ENCODE measurements around the gene DTWD1.
"Not testable (repeated sequence)": the region's sequence is repeated elsewhere in the genome, so short reads cannot be mapped to it uniquely, and the experiment has no call there.

DTWD1 gene

DNA sequence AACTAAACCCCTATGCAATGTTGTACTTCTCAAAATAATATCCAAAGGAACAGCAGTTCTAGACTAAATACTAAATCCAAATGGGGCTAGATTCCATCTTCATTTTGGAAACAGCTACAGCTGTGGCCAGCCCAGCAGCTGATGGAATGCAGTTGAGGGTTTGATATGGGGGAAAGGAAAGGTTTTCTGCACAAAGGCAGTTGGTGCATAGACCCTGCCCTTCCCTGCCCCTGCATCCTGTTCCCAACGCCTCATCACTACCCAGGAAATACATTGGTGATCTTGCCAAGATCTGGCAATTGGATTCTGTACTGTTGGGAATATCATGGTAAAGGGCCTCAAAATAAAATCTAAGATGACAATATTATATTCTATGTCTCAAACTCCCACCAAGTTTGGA, 43.9 kb downstream of the DTWD1 start:
- no peaks in the 10 kb centered on the region for H3K9me3 ChIP-seq (ENCODE audit: control extremely low read depth in 1 of 5, control insufficient read depth in 4 of 5, insufficient read depth in 2 of 5, low read depth in 1 of 5, low read length in 4 of 5)
- POLR2A ChIA-PET: no interaction called here
- H3K27ac ChIP-seq (ENCODE audit: insufficient read depth in 1 of 2, low read depth in 1 of 2, low read length in 2 of 2, poor library complexity in 1 of 2, severe bottlenecking in 2 of 2): no peak overlapping the region
- DNase-seq: no peak
- WGBS (ENCODE audit: insufficient coverage): no CpG with 5 or more reads among the region's 1 CpG
- H3K4me1 ChIP-seq (ENCODE audit: control extremely low read depth in 1 of 4, control insufficient read depth in 4 of 4, insufficient read depth in 4 of 4, low read length in 3 of 4): no peaks in the 10 kb centered on the region
- H3K27me3 ChIP-seq (replicated peaks in 2 of 5; ENCODE audit: control insufficient read depth in 4 of 5, insufficient read depth in 5 of 5, low read length in 4 of 5): no peaks in the 10 kb centered on the region
- no peak overlapping the region for H3K4me3 ChIP-seq (ENCODE audit: control insufficient read depth in 1 of 7, extremely low read depth in 1 of 7, insufficient read depth in 4 of 7, low read depth in 2 of 7, low read length in 6 of 7)
- CTCF ChIA-PET: no interaction called here
- no peaks in the 10 kb centered on the region for H3K36me3 ChIP-seq (ENCODE audit: control insufficient read depth in 4 of 4, insufficient read depth in 4 of 4, low read length in 3 of 4)

GRCh38 chr15:49666486-49666885, 45.6 kb downstream of the DTWD1 start:
- H3K27ac ChIP-seq (ENCODE audit: insufficient read depth in 1 of 2, low read depth in 1 of 2, low read length in 2 of 2, poor library complexity in 1 of 2, severe bottlenecking in 2 of 2); H3K27me3 ChIP-seq (replicated peaks in 2 of 5; ENCODE audit: control insufficient read depth in 4 of 5, insufficient read depth in 5 of 5, low read length in 4 of 5); H3K36me3 ChIP-seq (ENCODE audit: control insufficient read depth in 4 of 4, insufficient read depth in 4 of 4, low read length in 3 of 4); H3K9me3 ChIP-seq (ENCODE audit: control extremely low read depth in 1 of 5, control insufficient read depth in 4 of 5, insufficient read depth in 2 of 5, low read depth in 1 of 5, low read length in 4 of 5); DNase-seq; CTCF ChIA-PET; H3K4me3 ChIP-seq (ENCODE audit: control insufficient read depth in 1 of 7, extremely low read depth in 1 of 7, insufficient read depth in 4 of 7, low read depth in 2 of 7, low read length in 6 of 7); H3K4me1 ChIP-seq (ENCODE audit: control extremely low read depth in 1 of 4, control insufficient read depth in 4 of 4, insufficient read depth in 4 of 4, low read length in 3 of 4): not testable (repeated sequence)
- WGBS (ENCODE audit: insufficient coverage): no CpG with 5 or more reads among the region's 3 CpGs
- POLR2A ChIA-PET: interaction anchor here (0.6 kb wide), 1 partner anchor 77 kb away, joined by 3 read pairs; no protein-coding TSS in a partner anchor

DNA sequence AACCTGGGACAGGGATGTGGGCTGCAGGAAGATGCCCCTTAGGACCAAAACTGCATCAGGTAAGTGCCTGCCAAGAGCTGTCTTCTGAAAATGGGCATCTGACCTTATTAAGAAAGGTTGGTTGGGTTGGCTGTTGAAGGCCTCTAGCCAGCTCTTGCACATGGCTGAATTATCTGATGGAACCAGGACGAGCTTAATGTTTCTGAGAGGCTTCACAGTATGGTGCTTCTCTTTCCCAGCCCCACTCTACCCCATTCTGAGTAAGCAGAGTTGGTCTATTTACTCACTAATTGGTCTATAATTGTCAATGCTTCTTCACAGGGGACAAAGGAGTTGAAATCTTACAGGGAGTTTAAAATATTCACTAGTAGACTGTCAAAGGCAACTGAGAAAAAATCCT, 48.4 kb downstream of the DTWD1 start:
- H3K27ac ChIP-seq (ENCODE audit: insufficient read depth in 1 of 2, low read depth in 1 of 2, low read length in 2 of 2, poor library complexity in 1 of 2, severe bottlenecking in 2 of 2): no peak overlapping the region
- ChIA-PET POLR2A (no interaction called here), CTCF (no interaction called here)
- no peak for DNase-seq
- no peak overlapping the region for H3K4me3 ChIP-seq (ENCODE audit: control insufficient read depth in 1 of 7, extremely low read depth in 1 of 7, insufficient read depth in 4 of 7, low read depth in 2 of 7, low read length in 6 of 7)
- H3K27me3 ChIP-seq (replicated peaks in 2 of 5; ENCODE audit: control insufficient read depth in 4 of 5, insufficient read depth in 5 of 5, low read length in 4 of 5): no peaks in the 10 kb centered on the region
- no peaks in the 10 kb centered on the region for H3K9me3 ChIP-seq (ENCODE audit: control extremely low read depth in 1 of 5, control insufficient read depth in 4 of 5, insufficient read depth in 2 of 5, low read depth in 1 of 5, low read length in 4 of 5)
- WGBS (ENCODE audit: insufficient coverage): 100% methylated on average over 1 of the region's 1 CpG
- no peaks in the 10 kb centered on the region for H3K36me3 ChIP-seq (ENCODE audit: control insufficient read depth in 4 of 4, insufficient read depth in 4 of 4, low read length in 3 of 4)
- H3K4me1 ChIP-seq (ENCODE audit: control extremely low read depth in 1 of 4, control insufficient read depth in 4 of 4, insufficient read depth in 4 of 4, low read length in 3 of 4): no peaks in the 10 kb centered on the region

DNA sequence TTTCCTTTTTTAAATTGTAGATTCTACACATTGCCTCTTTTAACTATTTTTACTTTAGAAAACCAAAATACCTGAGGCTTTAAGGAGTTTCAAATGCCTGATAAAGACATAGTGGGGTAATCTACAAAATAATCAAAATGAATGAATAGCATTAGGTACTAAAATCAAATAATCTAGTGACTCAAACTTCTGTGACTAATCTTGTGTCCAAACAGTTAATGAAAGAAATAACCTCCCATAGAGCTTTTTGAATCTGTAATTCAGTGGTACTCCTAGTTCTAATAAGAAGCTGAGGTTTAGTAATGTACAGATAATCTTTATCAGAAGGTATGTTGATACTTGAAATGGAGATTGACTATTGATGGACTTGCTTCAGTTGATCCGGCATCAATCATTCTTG, 53.0 kb downstream of the DTWD1 start:
- Histone ChIP-seq H3K4me1 (ENCODE audit: control extremely low read depth in 1 of 4, control insufficient read depth in 4 of 4, insufficient read depth in 4 of 4, low read length in 3 of 4) (no peaks in the 10 kb centered on the region), H3K36me3 (ENCODE audit: control insufficient read depth in 4 of 4, insufficient read depth in 4 of 4, low read length in 3 of 4) (no peaks in the 10 kb centered on the region), H3K9me3 (ENCODE audit: control extremely low read depth in 1 of 5, control insufficient read depth in 4 of 5, insufficient read depth in 2 of 5, low read depth in 1 of 5, low read length in 4 of 5) (no peaks in the 10 kb centered on the region), H3K27ac (ENCODE audit: insufficient read depth in 1 of 2, low read depth in 1 of 2, low read length in 2 of 2, poor library complexity in 1 of 2, severe bottlenecking in 2 of 2) (no peak overlapping the region), H3K27me3 (replicated peaks in 2 of 5; ENCODE audit: control insufficient read depth in 4 of 5, insufficient read depth in 5 of 5, low read length in 4 of 5) (no peaks in the 10 kb centered on the region), H3K4me3 (ENCODE audit: control insufficient read depth in 1 of 7, extremely low read depth in 1 of 7, insufficient read depth in 4 of 7, low read depth in 2 of 7, low read length in 6 of 7) (no peak overlapping the region)
- CTCF ChIA-PET: no interaction called here
- DNase-seq: no peak
- WGBS (ENCODE audit: insufficient coverage): no CpG with 5 or more reads among the region's 1 CpG
- POLR2A ChIA-PET: no interaction called here

DNA sequence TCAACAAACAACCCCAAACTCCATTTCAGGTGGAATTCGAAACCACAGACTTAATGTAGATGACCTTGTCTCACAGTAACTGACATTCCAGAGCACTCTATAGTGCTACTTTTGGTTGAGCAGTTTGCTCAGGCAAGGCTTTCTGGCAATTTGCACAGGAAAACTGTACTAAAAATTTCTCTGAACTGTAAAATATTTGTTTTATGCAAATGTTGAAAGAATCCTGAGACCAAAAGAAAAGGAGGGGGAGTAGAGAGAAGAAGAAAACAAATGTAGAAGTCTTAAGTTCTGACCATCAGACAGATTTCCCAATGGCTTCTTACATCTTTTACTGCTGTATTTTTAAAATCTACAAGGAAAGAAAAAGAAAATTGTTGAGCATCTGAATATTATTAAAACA, 53.5 kb downstream of the DTWD1 start:
- H3K9me3 ChIP-seq (ENCODE audit: control extremely low read depth in 1 of 5, control insufficient read depth in 4 of 5, insufficient read depth in 2 of 5, low read depth in 1 of 5, low read length in 4 of 5): no peaks in the 10 kb centered on the region
- ChIA-PET CTCF (no interaction called here), POLR2A (no interaction called here)
- H3K27ac ChIP-seq (ENCODE audit: insufficient read depth in 1 of 2, low read depth in 1 of 2, low read length in 2 of 2, poor library complexity in 1 of 2, severe bottlenecking in 2 of 2): no peak overlapping the region
- DNase-seq: no peak
- no peaks in the 10 kb centered on the region for H3K4me1 ChIP-seq (ENCODE audit: control extremely low read depth in 1 of 4, control insufficient read depth in 4 of 4, insufficient read depth in 4 of 4, low read length in 3 of 4)
- H3K36me3 ChIP-seq (ENCODE audit: control insufficient read depth in 4 of 4, insufficient read depth in 4 of 4, low read length in 3 of 4): no peaks in the 10 kb centered on the region
- no peak overlapping the region for H3K4me3 ChIP-seq (ENCODE audit: control insufficient read depth in 1 of 7, extremely low read depth in 1 of 7, insufficient read depth in 4 of 7, low read depth in 2 of 7, low read length in 6 of 7)
- no peaks in the 10 kb centered on the region for H3K27me3 ChIP-seq (replicated peaks in 2 of 5; ENCODE audit: control insufficient read depth in 4 of 5, insufficient read depth in 5 of 5, low read length in 4 of 5)
- WGBS (ENCODE audit: insufficient coverage): 100% methylated on average over 1 of the region's 1 CpG

DNA sequence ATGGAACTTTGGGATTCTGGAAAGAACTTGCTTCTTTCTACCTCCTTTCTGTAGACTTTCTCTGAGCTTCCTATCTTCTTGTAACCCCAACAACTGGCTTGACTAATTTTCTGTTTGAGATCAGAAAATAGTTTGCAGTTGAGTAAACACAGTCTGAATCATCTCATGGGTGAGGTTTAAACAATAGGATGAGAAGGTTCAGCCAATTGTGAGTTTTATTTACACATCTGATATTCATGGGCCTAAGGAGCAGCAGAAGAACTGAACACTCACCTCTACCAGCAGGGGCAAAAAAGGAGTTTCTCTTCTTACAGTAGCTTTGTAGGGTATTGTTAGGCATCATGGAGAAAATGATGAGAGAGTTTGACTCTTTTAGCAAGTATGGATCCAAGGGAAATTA, 54.2 kb downstream of the DTWD1 start:
- no peak for DNase-seq
- H3K4me3 ChIP-seq (ENCODE audit: control insufficient read depth in 1 of 7, extremely low read depth in 1 of 7, insufficient read depth in 4 of 7, low read depth in 2 of 7, low read length in 6 of 7): no peak overlapping the region
- ChIA-PET POLR2A (no interaction called here), CTCF (no interaction called here)
- no peaks in the 10 kb centered on the region for H3K36me3 ChIP-seq (ENCODE audit: control insufficient read depth in 4 of 4, insufficient read depth in 4 of 4, low read length in 3 of 4)
- H3K9me3 ChIP-seq (ENCODE audit: control extremely low read depth in 1 of 5, control insufficient read depth in 4 of 5, insufficient read depth in 2 of 5, low read depth in 1 of 5, low read length in 4 of 5): no peaks in the 10 kb centered on the region
- H3K27me3 ChIP-seq (replicated peaks in 2 of 5; ENCODE audit: control insufficient read depth in 4 of 5, insufficient read depth in 5 of 5, low read length in 4 of 5): no peaks in the 10 kb centered on the region
- H3K4me1 ChIP-seq (ENCODE audit: control extremely low read depth in 1 of 4, control insufficient read depth in 4 of 4, insufficient read depth in 4 of 4, low read length in 3 of 4): no peaks in the 10 kb centered on the region
- no peak overlapping the region for H3K27ac ChIP-seq (ENCODE audit: insufficient read depth in 1 of 2, low read depth in 1 of 2, low read length in 2 of 2, poor library complexity in 1 of 2, severe bottlenecking in 2 of 2)

DNA sequence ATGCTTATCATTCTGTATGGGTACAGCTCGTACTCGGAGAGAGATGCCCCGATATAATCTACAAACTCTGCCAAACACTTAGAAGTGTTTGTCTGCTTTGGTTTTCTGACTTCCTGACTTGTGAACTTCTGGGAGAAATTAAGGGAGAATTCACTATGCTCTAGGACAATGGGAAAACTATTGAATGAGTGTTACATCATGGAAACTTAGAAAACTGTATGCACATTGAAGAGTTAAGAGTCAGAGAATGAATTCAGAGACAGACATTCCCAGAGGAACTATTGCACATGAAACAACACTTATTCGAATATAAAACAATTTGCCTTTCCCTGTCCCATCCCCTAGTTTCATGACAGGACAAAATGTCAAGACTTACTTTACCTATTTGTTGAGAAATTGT, 57.8 kb downstream of the DTWD1 start:
- H3K27ac ChIP-seq (ENCODE audit: insufficient read depth in 1 of 2, low read depth in 1 of 2, low read length in 2 of 2, poor library complexity in 1 of 2, severe bottlenecking in 2 of 2): no peak overlapping the region
- ChIA-PET POLR2A (no interaction called here), CTCF (no interaction called here)
- DNase-seq: no peak
- H3K27me3 ChIP-seq (replicated peaks in 2 of 5; ENCODE audit: control insufficient read depth in 4 of 5, insufficient read depth in 5 of 5, low read length in 4 of 5): no peaks in the 10 kb centered on the region
- H3K9me3 ChIP-seq (ENCODE audit: control extremely low read depth in 1 of 5, control insufficient read depth in 4 of 5, insufficient read depth in 2 of 5, low read depth in 1 of 5, low read length in 4 of 5): no peaks in the 10 kb centered on the region
- H3K4me1 ChIP-seq (ENCODE audit: control extremely low read depth in 1 of 4, control insufficient read depth in 4 of 4, insufficient read depth in 4 of 4, low read length in 3 of 4): no peaks in the 10 kb centered on the region
- H3K4me3 ChIP-seq (ENCODE audit: control insufficient read depth in 1 of 7, extremely low read depth in 1 of 7, insufficient read depth in 4 of 7, low read depth in 2 of 7, low read length in 6 of 7): no peak overlapping the region
- WGBS (ENCODE audit: insufficient coverage): 100% methylated on average over 1 of the region's 4 CpGs
- H3K36me3 ChIP-seq (ENCODE audit: control insufficient read depth in 4 of 4, insufficient read depth in 4 of 4, low read length in 3 of 4): no peaks in the 10 kb centered on the region

GRCh38 chr15:49686599-49686998, 65.8 kb downstream of the DTWD1 start:
- no peak for DNase-seq
- POLR2A ChIA-PET: interaction anchor here (0.6 kb wide), 1 partner anchor 40 kb away, joined by 8 read pairs; no protein-coding TSS in a partner anchor
- H3K36me3 ChIP-seq (ENCODE audit: control insufficient read depth in 4 of 4, insufficient read depth in 4 of 4, low read length in 3 of 4): no peaks in the 10 kb centered on the region
- no peaks in the 10 kb centered on the region for H3K27me3 ChIP-seq (replicated peaks in 2 of 5; ENCODE audit: control insufficient read depth in 4 of 5, insufficient read depth in 5 of 5, low read length in 4 of 5)
- H3K4me3 ChIP-seq (ENCODE audit: control insufficient read depth in 1 of 7, extremely low read depth in 1 of 7, insufficient read depth in 4 of 7, low read depth in 2 of 7, low read length in 6 of 7): no peak overlapping the region
- H3K27ac ChIP-seq (ENCODE audit: insufficient read depth in 1 of 2, low read depth in 1 of 2, low read length in 2 of 2, poor library complexity in 1 of 2, severe bottlenecking in 2 of 2): no peak overlapping the region
- no CpG with 5 or more reads among the region's 1 CpG for WGBS (ENCODE audit: insufficient coverage)
- H3K4me1 ChIP-seq (ENCODE audit: control extremely low read depth in 1 of 4, control insufficient read depth in 4 of 4, insufficient read depth in 4 of 4, low read length in 3 of 4): no peaks in the 10 kb centered on the region
- CTCF ChIA-PET: no interaction called here
- H3K9me3 ChIP-seq (ENCODE audit: control extremely low read depth in 1 of 5, control insufficient read depth in 4 of 5, insufficient read depth in 2 of 5, low read depth in 1 of 5, low read length in 4 of 5): no peaks in the 10 kb centered on the region
